Fibroblast of the conjunctiva (primary cell): ENCODE measurements around the gene CAMK2A.

Experiments used
- DNase-seq: peaks from one replicate; pipeline ENCODE4 v3.0.0-alpha.2; 2010; ENCODE audit warnings: low read depth

Gene CAMK2A

DNA sequence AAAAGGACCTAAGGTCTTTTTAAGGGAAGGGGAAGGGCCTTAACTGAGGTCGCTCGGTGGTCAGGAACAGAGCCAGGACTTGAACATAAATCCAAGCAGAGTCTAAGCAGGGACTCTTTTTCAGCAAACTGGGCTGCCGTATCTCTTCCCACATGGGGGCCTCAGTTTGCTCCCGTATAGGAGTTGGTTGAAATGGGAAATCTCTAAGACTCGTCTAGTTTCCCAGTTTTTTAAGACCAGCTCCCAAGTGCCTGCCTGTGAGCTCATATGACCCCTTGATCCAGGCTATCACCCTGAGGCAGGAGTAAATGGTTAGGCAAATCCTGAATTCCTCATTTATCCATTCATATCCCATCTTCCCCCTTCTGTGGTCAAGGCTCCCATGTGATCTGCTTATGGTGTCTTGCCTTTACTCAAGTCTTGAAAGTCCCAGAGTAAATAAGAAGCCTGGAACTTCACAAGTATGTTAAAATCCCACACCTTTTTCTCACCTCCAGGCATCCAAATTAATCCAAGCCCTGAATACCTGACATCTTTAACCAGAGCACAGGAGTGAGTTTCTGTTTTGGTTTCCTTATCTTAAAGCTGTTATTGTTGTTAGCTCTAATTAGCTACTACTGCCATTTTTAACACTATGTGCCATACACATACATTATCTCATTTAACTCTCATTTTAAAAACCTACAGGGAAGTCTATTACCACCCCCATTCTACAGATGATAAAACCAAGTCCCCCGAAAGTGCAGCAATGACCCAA, 10.2 kb upstream of the CAMK2A start:
- DNase-seq: no peak

DNA sequence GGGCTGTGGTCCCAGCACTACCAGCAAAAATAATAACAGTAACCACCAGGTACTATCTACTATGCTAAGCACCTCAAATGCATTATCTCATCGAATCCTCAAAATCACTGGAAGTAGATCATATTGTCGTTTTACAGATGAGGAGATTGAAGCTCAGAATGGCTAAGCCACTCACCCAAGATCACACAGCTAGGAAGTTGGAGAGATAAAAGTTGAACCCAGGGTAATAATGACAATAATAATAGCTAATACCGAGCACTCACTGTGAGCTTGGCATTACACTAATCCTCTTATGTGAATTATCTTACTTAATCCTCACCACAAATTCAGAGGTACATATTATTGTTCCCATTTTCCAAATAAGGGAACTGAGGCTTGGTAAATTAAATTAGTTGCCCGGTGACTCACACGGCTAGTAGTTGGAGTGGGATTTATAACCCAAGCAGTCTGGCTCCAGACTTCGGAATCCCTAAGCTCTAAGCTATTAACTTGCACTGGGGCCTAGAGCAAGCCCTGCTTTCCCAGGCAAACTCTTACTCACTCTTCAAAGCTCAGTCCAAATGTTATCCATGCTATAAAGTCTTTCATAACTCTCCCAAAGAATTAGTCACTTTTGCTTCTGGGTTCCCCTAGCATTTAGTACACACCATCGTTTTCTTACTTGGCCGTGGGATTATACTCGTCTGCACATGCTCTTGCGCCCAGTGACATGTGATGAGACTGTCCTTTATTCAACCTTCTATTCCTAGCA, 9.3 kb upstream of the CAMK2A start:
- peak; percentile 68 for DNase-seq

DNA sequence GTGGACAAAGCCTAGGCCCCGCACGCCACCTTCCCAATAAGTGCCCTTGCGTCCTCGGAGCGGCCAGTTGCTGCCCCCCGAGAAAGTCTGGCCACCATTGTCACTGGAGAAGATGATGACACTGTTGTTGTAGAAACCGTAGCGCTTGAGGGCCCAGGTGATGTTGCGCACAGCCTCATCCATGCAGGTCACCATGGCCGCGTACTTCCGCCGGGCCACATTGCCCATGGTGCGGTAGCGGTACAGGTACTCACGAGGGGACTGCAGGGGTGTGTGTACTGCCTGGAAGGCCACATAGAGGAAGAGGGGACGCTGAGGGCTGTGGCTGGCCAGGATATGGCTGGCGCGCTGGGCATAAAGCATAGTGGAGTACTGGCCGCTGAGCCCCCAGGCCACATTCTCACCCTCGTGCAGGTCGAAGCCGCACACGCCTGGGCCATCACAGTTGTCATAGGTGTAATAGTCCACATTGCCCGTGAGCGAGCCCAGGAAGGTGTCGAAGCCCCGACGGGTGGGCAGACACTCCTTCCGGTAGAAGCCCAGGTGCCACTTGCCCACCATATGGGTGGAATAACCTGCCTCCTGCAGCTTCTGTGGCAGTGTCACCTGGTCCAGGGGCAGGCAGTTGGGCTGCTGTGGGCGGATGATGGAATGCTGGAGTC, 8.5 kb upstream of the CAMK2A start:
- DNase-seq: no peak

DNA sequence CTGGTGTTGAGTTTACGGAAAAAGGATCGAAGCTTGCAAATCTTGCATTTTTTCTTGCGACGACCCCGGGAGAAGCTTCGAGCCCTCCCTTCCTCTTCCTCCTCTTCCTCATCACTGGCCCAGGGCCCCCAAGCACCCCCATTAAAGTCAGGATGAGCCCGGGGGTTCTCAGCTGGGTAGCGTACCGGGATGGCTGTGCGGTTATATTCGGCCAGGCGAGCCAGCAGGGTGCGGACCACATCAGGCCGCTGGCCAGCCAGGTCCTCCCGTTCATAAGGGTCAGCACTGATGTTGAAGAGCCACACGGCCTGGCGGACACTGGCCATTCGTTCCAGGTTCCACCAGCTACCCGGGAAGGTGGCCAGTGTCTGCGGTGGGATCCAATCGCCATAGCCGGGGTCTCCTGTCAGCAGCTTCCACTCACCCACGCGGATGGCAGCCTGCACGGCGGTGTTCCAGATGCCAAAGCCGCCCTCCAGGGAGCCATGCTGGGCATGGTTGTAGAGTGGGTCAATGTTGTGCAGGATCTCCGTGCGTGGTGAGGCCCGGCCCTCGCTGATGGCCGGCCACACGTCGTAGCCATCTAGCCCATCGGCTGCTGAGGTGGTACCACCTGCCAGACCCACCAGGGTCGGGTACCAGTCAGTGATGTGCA, 7.8 kb upstream of the CAMK2A start:
- DNase-seq: no peak

DNA sequence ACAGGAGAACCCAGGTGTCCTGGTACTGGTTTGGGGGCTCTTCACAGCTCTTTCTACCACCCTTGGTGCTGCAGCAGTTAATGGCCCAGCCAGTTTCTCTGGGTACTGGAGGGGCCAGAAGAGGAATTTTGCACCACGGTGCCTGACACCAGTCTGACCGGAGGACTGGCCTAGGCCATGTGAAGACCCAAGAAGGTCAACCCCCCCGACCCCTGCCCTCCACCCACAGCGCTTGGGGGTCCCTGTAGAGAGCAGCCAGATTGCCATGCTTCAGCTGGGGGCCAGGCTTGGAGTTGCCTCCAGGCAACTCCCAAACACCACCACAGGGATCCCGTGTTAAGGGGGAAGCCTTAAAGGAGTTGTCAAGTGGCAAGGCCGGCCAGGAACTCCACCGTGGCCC, 6.9 kb upstream of the CAMK2A start:
- no peak for DNase-seq

DNA sequence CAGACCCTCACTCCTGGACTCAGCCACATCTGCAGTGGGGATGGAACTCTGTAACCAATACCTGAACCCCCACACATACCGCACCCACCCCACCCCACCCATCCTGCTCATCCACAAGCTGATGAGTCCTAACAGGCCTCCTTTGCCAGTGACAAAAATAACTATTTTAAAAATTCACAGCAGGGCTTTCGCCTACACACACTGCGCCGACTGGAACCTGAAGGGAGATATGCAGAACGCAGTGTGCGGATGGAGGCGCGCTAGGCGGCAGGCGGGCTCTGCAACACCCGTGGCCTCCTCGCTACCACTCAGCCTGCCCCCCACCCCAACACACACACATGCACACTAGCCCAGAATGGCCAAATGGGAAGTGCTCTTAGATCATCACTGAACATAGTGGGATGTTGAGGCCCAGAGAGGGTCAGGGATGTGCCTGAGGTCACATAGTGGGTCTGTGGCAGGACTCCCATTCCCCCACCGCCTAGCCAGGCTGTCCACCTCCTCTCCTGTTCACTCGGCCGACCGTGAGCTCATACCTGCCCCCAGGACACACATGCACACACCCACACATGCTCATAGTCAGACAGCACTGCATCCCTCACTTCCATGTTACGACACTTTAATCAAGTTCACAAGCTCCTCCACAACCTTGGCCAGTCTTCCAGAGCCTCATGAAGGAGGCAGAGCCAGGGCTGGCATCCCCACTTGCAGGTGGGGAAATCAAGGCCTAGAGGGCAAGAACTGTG, 6.3 kb upstream of the CAMK2A start:
- DNase-seq: no peak

DNA sequence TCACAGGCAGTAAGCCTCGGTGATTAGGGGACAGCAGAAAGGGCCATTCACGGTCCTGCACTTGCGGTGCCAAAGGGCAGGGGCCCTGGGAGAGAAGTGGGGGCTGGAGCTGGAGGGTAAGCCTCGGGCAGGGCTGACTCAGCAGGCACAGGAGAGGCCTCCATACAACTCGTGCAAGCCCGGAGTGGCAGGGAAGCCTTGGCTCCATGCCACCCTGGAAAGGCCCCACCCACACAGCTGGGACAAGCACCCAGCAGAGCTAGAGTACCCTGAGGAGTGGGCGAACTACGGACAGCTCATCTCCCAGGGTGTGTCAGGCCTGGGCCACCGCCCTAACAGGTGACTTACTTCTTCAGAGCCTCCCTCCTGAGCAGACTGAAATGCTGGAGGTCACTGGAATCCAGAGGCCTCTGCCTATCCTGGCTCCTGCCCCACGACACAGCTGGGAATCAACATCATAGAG, 5.6 kb upstream of the CAMK2A start:
- DNase-seq: peak; percentile 47

DNA sequence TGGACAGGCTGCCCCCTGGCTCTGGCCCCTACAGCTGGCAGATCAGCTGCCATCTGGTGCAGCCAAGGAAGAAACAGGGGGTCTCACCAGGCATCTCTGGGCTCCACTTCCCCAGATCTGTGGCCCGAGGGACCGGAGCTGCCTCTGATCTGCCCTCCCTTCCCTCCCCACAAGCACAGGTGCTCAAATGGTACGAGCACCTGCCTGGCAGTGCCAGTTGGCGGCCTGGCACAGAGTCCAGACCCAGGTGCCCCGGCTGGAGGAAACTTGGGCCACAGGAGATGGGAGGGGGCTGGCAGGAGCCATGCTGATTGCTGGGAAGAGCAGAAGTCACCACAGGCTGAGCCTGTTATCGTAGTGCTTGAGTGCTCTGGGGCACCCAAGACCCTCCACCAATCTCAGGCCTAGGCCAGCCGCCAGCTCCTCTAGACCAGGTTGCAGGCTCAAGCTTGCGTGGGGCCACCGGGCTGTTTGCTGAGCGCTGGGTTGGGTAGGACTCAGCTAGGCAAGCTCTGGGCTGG, 5.0 kb upstream of the CAMK2A start:
- DNase-seq: no peak

DNA sequence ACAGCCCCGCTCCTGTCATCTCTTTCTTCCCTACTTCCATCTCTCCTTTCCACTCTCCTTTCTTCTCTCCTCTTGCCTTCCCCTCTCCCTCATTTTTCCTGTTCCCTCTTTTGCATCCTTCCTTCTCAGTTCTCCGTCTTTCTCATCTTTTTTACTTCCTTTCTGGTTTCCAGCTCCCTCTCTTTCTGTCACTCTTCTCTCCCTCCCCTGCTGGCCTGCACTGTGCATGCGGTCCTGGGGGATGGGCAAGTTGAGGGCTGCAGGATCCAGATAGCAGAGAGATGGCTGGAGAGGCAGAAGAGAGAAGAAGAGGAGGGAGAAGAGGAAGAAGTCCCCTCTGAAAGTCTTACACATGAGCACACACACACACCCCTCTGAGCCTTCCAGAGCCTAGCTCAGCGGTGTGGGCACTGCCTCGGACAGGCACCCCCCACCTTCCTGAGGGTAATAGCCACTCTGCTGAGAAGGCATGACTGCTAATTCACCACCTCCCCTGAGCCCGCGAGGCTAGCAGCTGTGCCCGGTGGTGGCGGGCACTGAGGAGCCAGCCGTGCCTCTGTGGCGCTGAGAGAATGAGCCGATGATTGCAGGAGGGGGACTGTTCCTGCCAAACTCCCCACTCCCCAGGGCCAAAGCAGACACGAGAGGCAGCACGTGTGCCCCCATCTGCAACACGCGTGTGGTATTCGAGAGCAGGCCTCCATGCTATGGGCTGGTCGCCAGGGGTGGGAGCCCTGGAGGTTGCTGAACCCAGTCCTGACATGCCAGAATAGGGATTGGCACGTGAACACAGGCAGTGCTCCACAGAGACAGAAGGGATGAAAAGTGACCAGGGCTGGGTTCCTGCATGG, 3.7 kb upstream of the CAMK2A start:
- no peak for DNase-seq

DNA sequence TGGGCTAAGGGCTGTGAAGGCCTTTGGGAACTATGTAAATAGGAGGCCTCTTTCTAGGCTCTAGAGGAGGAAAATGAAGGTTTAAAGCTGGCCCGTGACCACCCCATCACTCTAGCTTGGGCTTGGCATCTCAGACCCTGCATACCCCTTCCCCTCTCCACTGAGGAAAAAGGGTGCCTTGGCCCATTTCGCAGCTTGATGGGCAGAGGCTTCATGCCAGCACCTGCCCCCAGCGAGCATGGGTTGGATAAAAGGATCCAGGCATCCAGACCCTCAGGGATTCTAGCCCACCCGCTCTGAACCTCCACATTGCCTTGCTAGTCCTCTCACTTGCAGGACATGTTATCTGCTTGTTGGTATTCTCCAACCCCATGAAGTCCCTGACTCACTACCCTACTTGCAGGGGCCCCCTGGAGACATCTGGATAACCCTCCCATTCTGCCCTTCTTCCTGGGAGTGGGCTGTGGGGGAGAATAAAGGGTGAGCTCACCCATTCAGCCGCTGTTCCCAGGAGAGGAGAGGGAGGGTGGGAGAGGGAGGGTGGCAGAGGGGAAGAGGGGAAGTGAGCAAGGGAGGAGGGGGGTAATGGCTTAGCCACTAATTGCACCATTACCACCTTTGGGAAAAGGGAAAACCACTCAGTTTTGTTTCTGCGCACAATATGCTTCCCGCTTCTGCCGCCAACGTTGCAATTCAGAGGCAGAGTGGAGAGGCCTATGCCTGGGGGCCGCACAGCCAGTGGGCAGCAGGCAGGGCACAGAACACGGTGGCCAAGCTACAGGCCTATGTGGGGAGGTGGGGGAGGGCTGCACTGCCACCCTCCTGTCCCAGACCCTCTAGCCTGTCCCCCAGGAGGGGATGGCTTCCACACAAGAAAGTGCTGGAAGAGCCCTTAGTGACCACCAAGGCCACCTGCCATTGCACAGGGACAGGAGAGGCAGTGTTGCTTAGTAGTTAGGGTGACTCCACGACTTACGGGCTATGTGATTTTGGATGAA, 2.1 kb upstream of the CAMK2A start:
- no peak for DNase-seq

DNA sequence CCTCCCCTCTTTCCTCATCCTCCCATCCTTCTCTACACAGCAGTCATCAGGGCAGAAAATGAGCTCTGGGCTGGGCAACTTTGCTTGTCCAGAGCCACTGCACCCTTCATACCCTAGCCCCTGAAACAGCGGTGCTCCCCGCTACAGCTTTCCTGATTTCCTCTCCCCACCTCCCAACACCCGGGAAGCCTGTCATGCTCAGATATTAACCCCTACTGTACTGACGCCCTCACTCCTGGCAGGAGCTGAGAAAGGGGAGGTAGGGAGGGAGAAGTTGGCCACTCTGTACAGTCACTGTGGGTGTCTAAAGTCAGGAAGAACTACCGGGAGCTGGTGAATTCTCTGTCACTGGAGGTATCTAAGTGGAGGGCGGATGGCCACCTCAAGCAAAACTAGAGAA, 782 bp downstream of the CAMK2A start:
- DNase-seq: no peak

DNA sequence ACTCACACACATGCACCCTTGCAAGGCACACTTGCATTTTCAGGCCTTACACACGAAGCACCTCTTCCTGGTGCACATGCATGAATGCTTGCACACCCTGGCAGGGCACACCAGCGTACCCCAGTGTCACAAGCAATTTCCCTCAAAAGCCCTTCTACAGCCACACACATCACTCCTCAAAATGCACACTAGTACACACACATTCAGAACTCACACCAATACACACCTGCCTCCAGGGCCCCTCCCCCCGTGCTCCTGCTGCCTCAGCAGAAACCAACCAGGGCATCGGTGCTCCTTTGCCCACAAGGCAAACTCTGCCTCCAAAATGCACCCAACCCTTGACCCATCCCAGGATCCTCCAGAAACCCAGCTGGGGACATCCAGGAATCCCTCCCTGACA, 1.2 kb downstream of the CAMK2A start:
- DNase-seq: no peak

DNA sequence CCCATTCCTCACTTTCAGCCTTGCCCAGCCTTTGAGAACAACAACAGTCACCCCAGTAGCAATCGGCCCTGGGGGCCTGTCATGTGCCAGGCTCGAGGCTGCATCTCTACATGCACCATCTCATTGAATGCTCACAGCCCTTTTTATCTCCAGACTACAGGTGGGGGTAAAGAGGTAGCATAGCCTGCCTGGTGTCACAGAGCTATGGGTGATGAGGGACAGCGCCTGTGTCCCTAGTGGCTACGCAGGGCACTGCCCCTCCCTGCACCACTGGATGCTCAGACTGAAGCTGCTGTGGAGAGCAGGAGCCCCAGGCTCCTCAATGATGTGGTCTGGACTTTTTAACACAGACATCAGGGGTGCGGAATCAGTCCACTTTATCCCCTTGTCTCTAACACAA, 2.8 kb downstream of the CAMK2A start:
- no peak for DNase-seq

DNA sequence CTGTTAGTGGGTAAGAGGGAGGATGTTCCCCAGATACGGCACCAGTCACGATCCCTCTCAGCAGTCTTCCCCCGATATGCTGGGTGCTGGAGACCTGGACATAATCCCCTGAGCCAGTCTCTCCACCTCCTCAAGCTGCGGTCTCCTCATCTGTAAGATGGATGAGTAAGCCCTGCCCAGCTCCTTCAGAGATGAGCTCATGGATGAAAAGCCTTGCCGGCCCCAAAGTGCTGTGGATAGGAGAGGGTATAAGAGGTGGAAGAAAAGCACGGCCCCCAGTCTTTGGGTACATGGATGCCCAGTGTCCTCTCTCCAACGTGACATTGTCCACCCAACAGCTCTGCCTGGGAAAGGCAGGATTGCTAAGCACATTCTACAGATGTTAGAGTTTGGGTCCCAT, 4.5 kb downstream of the CAMK2A start:
- DNase-seq: no peak

DNA sequence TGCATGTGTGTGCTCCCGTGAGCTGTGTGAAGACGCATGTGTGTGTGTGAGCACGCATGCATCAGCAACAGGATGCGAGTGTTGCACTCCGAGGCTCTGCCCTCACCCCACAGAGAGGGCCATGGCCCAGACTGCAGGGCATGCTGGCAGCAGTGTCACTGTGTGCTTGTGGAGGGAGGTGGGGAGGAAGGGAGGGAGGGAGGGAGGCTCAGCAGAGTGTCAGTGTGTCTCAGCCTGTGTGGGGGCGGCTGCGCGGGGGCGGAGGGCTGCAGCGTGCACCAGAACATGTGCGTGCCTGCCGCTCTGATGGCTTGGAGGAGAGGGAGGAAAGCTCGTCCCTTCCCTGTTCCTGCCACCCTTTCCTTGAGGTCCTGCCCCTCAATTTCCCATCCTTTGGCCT, 5.3 kb downstream of the CAMK2A start:
- DNase-seq: no peak

DNA sequence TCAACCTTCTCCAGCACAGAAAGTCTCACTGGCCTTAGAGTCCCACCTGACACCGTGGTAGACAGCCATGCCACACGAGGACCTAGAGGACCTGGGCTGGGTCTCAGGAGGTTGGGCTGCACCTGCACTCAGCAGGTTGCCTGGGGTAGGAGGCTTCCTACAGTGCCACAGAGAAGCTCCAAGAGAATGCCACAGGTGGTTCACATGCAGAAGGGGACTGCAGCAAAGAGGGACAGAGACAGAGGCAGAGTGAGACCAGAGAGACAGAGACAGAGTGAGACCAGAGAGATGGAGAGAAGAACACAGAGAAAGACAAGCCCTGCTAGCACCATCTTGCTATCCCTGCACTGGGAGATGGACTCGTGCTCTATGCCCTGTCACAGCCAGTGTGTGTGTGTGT, 5.7 kb downstream of the CAMK2A start:
- no peak for DNase-seq

DNA sequence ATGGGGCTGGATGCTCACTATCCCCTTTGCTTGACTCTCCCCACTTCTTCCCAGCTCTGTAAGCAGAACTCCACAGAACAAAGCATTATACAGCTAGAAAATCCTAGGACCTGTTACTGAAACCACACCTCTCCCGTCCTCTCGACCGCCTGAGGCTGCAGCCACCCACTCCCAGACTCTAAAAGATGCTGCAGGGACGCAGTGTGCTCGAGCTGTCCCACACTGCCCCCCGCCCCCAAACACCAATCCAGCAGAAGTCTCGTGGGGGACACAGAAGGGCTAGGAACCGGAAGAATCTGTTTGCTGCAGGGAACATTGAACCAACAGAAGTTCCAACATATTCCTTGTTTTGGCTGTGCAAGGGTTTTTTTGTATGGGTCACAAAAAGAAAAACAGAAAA, 7.6 kb downstream of the CAMK2A start:
- DNase-seq: no peak

DNA sequence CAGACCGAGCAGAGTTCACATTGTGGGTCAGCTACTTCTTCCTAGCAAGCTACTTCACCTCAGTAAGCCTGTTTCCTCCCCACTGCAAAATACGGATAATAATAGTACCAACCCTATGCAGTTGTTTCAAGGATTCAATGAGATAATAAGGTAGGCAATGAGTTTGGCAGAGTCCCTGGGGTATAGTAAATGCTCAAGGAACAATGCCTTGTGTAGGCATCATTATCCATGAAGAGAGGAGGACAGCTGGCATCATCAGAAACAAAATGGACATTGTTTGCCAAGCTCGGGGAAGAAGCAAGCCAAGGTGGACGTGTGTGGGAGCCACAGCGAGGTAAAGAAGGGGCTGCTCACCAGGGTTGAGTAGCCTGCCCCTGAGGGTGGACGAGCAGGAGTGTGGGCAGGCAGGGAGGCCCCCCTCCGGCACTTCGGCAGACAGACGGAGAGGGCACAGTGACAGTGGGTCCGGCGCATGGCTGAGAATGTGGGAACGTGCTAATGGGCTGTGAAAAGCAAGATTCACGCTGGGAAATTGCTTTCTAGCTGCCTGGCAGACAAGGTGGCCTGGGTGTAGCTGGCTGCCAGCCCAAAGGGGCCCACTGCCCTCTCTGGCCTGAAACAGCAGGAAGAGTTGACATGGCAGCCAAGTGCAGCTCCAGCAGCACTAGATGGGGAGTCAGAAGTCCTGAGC, 10.1 kb downstream of the CAMK2A start:
- no peak for DNase-seq

DNA sequence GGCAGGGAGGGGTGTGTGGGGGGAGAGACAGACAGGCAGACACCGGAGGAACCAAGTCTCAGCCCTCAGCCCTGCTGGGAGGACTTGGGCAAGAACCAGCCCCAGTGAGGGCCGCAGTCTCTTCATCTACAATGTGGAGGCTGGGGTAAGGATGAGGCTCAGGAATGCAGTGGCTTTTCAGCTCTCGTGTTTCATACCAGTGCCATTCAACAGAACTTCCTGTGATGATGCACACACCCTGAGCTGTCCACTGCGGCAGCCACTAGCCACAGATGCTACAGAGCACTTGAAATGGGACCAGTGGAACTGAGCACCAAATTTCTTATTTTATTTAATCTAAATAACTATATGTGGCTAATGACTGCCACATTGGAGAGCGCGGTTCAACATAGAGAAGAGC, 10.7 kb downstream of the CAMK2A start:
- DNase-seq: no peak
